Type B pancreatic cell (in vitro differentiated cells): ENCODE data around the gene ARMS2. TPM values are rescaled to one million over a fixed set of nuclear protein-coding genes. Genes with fewer than 3 reads are reported as not detected.

Experiments used
- DNase-seq: peaks from one replicate; pipeline ENCODE4 v3.0.0; 2021; ENCODE audit warnings: mixed read lengths; ENCODE audit not compliant: unreplicated experiment; ENCODE audit errors: extremely low spot score
- H3K27ac Mint-ChIP-seq: 2 replicates; pipeline ENCODE4 v1.8.0; 2021; ENCODE audit warnings: mild to moderate bottlenecking, mixed read lengths
- H3K27me3 Mint-ChIP-seq: 2 replicates; pipeline ENCODE4 v1.8.0; 2021; ENCODE audit warnings: mixed read lengths
- H3K36me3 Mint-ChIP-seq: 2 replicates; pipeline ENCODE4 v1.8.0; 2021; ENCODE audit warnings: mixed read lengths
- H3K4me1 Mint-ChIP-seq: one replicate; pipeline ENCODE4 v1.8.0; 2021; ENCODE audit warnings: mixed read lengths; ENCODE audit not compliant: unreplicated experiment
- H3K4me3 Mint-ChIP-seq: 2 replicates; pipeline ENCODE4 v1.8.0; 2021; ENCODE audit warnings: mild to moderate bottlenecking, mixed read lengths
- H3K9me3 Mint-ChIP-seq: 2 replicates; pipeline ENCODE4 v1.8.0; 2021; ENCODE audit warnings: mixed read lengths
- CTCF ChIP-seq: fragments of 200-600 bp; sonication (generic); conservative IDR thresholded peaks from 2 replicates; pipeline ENCODE4 v1.5.0; 2021; ENCODE audit warnings: antibody characterized with exemption, mild to moderate bottlenecking
- long read RNA-seq: library from polyadenylated mRNA; unstranded; transcript quantifications from one replicate; pipeline ENCODE4 v2.0.0, GENCODE V29; 2020
- total RNA-seq: library from RNA; stranded (reverse); gene quantifications from 2 replicates; pipeline ENCODE4 v1.2.1, GENCODE V29; 2021; ENCODE audit warnings: low replicate concordance

ARMS2 gene
- not detected in 2 replicates for total RNA-seq
- long read RNA-seq = 0 reads

GRCh38 chr10:122454603-122455080 lies at the start of gene ARMS2:
ARMS2 (plus strand) TSS chr10:122454653; CDS start chr10:122454728, 75 bp downstream.
- no peak within 1 kb of the TSS for H3K4me3 Mint-ChIP-seq
- no peaks in the 10 kb centered on the region for H3K4me1 Mint-ChIP-seq
- no peak within 1 kb of the TSS for H3K27ac Mint-ChIP-seq
- H3K27me3 Mint-ChIP-seq = peaks cover 30% of the 10 kb centered on the region
- H3K9me3 Mint-ChIP-seq = no peaks in the 10 kb centered on the region
- DNase-seq = no peak
- no peaks in the 10 kb centered on the region for H3K36me3 Mint-ChIP-seq
- no peak for TF ChIP-seq CTCF

- H3K9me3 Mint-ChIP-seq = no peaks in the 10 kb centered on the region
- no peak overlapping the region for H3K27ac Mint-ChIP-seq
- no peak for TF ChIP-seq CTCF
- no peak overlapping the region for H3K4me3 Mint-ChIP-seq
- DNase-seq = no peak
- H3K36me3 Mint-ChIP-seq = no peaks in the 10 kb centered on the region
- H3K4me1 Mint-ChIP-seq = no peaks in the 10 kb centered on the region
- H3K27me3 Mint-ChIP-seq = no peaks in the 10 kb centered on the region
Measured at GRCh38 chr10:122407375-122408125, 46.9 kb upstream of the ARMS2 start.

- H3K4me1 Mint-ChIP-seq = no peaks in the 10 kb centered on the region
- peaks cover 11% of the 10 kb centered on the region for H3K36me3 Mint-ChIP-seq
Measured at GRCh38 chr10:122413327-122413726, 41.1 kb upstream of the ARMS2 start.

GRCh38 chr10:122417667-122418066 lies 36.8 kb upstream of the ARMS2 start:
- Mint-ChIP-seq H3K4me1 (peaks cover 6% of the 10 kb centered on the region), H3K4me3 (no peak overlapping the region), H3K27me3 (no peaks in the 10 kb centered on the region), H3K9me3 (no peaks in the 10 kb centered on the region), H3K27ac (no peak overlapping the region), H3K36me3 (peaks cover 24% of the 10 kb centered on the region)
- DNase-seq = no peak
- TF ChIP-seq CTCF = no peak

More at GRCh38 chr10:122413327-122413726, 41.1 kb upstream of the ARMS2 start:
- no peak for DNase-seq
- Mint-ChIP-seq H3K27ac (no peak overlapping the region), H3K4me3 (no peak overlapping the region), H3K9me3 (no peaks in the 10 kb centered on the region), H3K27me3 (no peaks in the 10 kb centered on the region)
- TF ChIP-seq CTCF = no peak

- peaks cover 24% of the 10 kb centered on the region for H3K36me3 Mint-ChIP-seq
Measured at GRCh38 chr10:122419016-122419415, 35.4 kb upstream of the ARMS2 start.

More at GRCh38 chr10:122419016-122419415, 35.4 kb upstream of the ARMS2 start:
- H3K9me3 Mint-ChIP-seq = no peaks in the 10 kb centered on the region
- H3K27me3 Mint-ChIP-seq = no peaks in the 10 kb centered on the region
- H3K4me1 Mint-ChIP-seq = peaks cover 6% of the 10 kb centered on the region
- no peak overlapping the region for H3K4me3 Mint-ChIP-seq
- no peak for TF ChIP-seq CTCF
- no peak overlapping the region for H3K27ac Mint-ChIP-seq
- no peak for DNase-seq
